Measurements from ENCODE around the gene SNTN.

- TF ChIP-seq EZH2 (IDR thresholded peaks at IDR 0.05; ENCODE audit: borderline replicate concordance, low read depth, low read length) (no peak), SNRNP70 (optimal IDR thresholded peaks at IDR 0.05; ENCODE audit: low read depth, low read length) (no peak), NFYB (IDR thresholded peaks at IDR 0.05; ENCODE audit: extremely low read depth, insufficient read length) (no peak), CTCF (IDR thresholded peaks at IDR 0.05 in 2 of 3, conservative IDR thresholded peaks at IDR 0.05 in 1 of 3; ENCODE audit: insufficient read depth in 2 of 3, low read depth in 1 of 3, low read length in 3 of 3) (no peak), POLR2B (IDR thresholded peaks at IDR 0.05; ENCODE audit: low read depth, partially characterized antibody) (no peak)
Observed at GRCh38 chr3:63656786-63657185, 4.3 kb downstream of the SNTN start.

All from K562 (cell line).